DMS79 (cell line): ENCODE measurements around the gene MCCC1.
"Not testable (repeated sequence)": the region's sequence is repeated elsewhere in the genome, so short reads cannot be mapped to it uniquely, and the experiment has no call there.

Experiments
- DNase-seq: peaks from one replicate; lab custom pipeline; 2025; lab: John Stamatoyannopoulos, UW

MCCC1 gene

DNA sequence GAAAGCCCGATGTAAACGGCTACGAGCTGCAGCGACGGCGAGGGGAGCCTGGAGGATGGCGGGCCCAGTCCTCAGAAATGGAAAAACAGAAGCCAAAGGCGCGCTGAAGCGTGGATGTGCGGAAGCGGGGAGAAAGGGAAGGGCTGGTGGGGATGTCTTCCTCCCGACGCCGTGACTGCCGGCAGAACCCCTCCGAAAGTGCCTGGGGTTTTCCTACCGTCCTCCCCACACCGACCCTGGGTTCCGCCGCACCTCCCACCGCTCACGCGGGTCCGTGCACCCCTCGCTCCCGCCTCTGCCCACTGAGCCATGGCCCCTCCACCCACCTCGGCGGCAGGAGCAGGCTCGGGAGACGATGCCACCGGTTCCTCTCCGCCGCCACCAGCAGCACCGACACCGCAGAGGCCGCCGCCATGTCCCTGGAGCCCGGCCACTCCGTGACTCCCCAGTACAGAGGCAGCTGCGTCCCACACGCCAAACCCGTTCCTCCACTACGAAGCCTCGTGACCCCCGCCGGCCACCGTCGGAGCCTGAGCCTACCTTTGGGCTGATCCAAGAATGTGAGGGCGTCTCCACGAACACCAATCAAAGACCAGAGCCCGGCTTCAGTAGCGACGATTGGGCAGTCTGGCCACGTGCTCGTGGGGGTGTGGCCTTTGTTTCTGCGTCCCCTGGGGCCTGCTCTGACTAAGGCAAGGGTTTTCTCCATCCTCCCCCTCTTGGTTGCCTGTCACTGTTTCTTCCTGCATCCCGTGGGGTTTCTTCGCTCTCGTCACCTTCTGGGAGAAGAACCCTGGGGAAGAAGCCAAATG, at the start of gene MCCC1:
Gene MCCC1 (minus strand): TSS at position 471 of the 812 bp plus-strand sequence. CDS start 56 bp downstream, at position 415.
- DNase-seq = peak; percentile 93

DNA sequence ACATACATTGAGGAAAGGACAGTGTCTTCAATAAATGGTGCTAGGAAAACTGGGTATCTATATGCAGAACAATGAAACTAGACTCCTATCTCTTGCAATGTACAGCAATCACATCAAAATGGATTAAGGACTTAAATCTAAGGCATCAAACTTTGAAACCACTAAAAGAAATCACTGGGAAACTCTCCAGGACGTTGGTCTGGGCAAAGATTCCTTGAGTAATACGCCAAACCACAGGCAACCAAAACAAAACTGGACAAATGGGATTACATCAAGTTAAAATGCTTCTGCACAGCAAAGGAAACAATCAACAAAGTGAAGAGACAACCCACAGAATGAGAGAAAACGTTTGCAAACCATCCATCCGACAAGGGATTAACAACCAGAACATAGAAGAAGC, 48.8 kb upstream of the MCCC1 start:
- no peak for DNase-seq

GRCh38 chr3:183144363-183144762, 45.1 kb upstream of the MCCC1 start:
- DNase-seq = no peak

DNA sequence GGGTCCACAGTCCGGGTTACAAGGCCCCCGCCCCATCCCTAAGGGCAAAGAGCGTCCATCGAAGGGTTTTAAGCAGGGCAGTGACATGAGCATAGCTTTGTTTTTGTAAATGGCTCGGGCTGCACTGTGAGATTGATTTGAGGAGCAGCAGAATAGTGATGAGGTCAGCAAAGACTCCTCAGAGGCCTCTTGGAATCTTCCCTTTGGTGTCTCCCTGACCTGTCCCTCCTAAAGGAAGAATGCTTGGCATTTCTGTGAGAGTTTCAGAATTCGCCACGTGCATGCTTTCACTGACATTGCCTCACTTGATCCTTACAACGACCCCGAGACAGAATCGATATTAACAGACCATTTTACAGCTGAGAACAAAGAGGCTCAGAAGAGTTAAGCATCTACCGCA, 42.9 kb upstream of the MCCC1 start:
- DNase-seq = no peak

DNA sequence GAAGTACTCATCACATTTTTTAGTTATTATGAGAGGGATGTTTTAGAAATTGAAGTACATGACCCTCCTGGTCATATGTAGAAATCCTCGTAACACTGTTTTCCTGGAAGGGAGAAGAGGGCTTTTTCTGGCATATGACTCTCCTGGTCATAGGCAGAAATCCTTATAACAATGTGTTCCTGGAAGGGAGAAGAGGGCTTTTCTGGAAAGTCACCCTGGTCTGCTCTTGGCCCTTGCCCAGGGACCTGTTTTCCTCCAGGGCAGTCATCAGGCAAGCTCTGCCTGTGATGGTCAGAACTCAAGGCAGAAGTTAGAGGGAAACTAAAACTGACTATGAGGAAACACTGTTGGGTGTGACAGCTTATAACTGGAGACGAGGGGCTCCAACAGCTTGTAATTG, 35.5 kb upstream of the MCCC1 start:
- DNase-seq = no peak

DNA sequence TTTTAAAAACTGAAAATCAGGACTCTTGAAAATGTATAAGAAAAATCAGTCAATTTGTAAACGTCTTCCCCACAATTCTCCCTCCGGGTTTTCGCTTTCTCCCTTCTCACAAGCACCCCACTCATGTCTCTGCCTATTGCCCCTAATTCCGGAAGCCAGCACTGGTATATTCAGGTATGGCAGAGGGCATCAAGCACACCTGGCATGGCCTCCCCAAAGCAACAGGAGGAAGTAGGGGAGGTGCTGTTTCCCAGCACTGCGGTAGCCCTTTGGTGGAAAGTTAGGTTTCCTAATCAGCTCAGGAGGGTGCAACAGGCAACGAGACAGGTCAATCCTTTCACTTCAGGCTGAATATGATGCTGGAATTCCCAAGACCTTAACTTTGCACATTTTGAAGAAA, 33.1 kb upstream of the MCCC1 start:
- no peak for DNase-seq

GRCh38 chr3:183131735-183132134, 32.4 kb upstream of the MCCC1 start:
- no peak for DNase-seq

GRCh38 chr3:183131186-183131725, 32.0 kb upstream of the MCCC1 start:
- no peak for DNase-seq

DNA sequence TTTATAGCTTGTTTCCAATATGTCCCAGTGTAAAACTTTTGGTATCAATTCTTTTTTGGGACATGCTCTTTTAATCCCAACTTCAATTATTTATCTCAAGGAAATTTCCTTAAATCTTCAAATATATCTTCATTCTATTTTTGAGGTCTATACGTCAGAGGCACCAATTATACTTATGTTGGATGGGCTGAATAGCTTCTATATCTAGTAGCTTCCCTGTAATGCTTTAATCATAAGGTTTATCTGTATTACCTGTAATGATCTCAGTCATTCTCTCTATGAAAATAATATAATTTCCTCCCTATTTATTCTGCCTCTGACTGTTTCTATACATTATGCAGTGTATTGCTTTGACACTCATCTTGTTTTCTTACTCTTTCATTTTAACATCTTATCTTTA, 29.9 kb upstream of the MCCC1 start:
- no peak for DNase-seq

DNA sequence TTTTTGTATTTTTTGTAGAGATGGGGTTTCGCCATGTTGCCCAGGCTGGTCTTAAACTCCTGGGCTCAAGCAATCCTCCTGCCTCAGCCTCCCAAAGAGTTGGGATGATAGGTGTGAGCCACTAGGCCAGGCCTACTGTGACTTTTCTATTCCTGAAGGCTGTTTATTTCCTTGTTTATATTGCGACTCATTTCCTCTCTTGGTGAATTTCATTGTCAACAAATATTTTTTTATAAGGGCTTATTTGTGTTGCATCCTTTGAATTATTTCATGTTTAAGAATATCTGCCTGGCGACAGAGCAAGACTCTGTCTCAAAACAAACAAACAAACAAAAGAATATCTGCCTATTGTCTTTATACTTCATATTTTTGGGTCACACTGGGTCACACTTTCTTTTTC, 29.4 kb upstream of the MCCC1 start:
- no peak for DNase-seq

DNA sequence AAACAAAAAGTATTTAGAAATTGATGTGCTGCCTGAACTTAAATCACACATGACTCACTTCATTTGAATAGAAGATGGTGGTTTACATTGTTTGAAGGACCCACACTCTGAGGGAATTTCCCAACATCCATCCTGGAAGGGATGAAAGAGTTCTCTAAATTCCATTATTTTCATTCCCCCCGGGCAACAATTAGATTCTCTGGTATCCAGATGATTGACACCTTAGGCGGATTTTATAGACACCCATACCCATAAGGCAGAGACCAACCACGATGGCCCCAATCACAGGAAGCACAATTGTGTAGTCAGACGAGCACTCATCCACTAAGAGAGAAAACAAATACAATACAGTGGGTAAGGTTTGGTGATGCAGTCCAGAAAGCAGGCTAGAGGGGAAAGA, 24.6 kb upstream of the MCCC1 start:
- no peak for DNase-seq

DNA sequence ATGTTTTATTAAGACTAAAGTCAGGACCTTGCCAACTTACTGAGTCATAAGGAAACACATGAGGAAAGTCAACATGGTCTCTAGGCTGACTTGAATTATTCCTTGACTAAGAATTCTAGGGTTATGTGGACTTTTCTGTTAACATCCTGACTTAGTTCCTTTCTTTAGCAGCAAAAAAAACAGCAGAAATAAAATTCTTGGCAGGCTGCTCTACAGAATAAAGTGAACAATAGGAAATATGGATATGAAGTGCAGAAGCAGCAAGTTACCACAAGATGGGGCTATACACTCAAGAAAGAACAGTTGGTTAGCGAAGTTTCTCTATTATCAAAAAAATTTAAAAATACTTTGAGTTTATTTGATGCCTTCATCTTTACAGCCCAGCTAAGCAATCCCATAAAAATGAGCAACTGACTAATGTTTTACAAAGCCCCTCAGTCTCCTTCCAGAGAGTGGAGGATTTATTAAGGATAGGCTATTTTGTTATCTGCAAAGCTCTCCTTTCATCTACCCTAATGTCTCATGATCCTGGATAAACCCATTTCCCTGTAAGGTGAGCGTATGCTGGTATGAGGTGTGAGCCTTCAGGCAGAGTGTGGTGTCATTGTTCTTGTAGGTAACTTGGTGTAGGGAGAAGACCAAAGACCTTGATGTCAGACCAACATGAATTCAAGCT, 23.1 kb upstream of the MCCC1 start:
- peak; percentile 38 for DNase-seq

GRCh38 chr3:183120538-183121215, 21.4 kb upstream of the MCCC1 start:
- no peak for DNase-seq

DNA sequence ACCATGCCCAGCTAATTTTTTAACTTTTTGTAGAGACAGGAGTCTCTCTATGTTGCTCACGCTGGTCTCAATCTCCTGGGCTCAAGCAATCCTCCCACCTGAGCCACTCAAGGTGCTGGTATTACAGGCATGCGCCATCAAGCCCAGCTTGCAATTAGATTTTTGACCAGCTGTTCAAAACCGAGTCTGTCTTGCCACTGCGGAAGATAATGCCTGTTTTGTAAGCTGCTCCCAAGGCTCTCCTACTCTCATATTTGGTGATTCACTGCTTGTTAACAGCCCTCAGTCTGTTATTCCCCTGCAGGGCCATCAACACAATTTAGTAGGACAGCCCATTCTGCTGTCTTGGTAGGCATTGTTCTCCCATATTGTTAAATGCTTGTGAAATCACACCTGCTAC, 17.8 kb upstream of the MCCC1 start:
- no peak for DNase-seq

DNA sequence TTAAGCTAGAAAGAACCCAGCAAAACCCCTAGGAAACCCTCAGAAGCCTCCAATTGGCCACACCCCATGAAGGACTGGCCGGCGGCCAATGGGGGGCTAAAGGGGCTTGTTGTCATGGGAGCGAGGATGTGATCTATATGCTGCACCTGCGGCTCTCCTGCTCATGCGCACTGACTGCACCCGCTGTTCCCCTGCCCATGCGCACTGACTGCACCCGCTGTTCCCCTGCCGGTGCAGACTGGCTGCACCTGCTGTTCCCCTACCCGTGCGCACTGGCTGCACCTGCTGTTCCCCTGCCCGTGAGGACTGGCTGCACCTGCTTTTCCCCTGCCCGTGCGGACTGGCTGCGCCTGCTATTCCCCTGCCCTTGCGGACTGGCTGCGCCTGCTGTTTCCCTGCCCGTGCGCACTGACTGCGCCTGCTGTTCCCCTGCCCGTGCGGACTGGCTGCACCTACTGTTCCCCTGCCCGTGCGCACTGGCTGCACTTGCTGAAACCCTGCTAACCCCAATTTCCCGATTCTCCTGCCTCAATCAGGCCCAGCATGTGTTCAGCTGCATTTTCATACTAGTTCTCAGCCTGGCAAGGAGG, 16.8 kb upstream of the MCCC1 start:
- peak; percentile 97 for DNase-seq

GRCh38 chr3:183114384-183115178, 15.3 kb upstream of the MCCC1 start:
- peak; percentile 27 for DNase-seq

DNA sequence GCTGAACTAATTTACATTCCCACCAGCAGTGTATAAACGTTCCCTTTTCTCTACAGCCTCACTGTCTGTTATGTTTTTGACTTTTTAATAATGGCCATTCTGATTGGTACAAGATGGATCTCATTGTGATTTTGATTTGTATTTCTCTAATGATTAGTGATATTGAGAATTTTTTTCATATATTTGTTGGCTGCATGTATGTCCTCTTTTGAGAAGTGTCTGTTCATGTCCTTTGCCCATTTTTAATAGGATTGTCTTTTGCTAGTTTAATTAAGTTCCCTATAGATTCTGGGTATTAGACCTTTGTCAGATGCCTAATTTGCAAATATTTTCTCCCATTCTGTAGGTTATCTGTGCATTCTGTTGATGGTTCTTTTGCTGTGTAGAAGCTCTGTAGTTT, 10.6 kb upstream of the MCCC1 start:
- not testable (repeated sequence) for DNase-seq

DNA sequence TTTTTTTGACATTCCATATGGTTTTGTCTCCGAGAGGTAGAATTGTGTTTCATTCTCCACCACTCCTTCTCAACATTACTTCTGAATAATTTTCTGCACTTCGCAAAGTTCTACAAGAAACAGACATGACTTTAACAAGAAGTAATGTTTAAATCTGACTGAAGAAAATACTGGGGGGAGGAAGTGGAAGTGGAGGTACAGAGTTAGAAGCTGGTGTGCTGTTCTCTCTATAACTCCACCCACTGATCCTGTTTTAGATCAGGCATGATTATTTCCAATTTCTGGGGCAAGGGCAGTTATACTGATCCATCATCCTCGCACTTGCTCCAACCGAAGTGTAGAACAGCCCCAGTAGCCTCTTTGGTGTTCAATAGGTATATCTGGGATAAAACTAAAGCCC, 9.2 kb upstream of the MCCC1 start:
- no peak for DNase-seq

DNA sequence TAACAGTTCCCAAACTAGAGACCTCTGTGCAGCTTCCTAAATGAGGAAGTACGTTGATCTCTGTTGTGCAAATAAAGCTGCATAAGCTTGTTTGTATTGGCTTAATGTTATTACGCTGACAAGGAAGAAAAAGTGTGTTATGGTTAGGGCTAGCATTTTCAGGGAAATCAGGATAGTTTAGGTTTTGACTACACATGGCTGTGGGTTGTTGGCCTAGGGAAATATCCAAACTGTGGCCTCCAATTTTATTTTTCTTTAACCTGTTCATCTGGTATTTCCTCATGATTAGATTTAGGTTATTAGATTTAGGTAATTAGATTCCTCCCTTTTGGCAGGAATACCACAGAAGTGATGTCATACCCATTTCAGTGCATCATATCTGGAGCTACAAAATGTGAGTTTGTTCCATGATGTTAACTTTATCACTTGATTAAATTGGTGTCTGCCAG, 8.7 kb upstream of the MCCC1 start:
- no peak for DNase-seq

DNA sequence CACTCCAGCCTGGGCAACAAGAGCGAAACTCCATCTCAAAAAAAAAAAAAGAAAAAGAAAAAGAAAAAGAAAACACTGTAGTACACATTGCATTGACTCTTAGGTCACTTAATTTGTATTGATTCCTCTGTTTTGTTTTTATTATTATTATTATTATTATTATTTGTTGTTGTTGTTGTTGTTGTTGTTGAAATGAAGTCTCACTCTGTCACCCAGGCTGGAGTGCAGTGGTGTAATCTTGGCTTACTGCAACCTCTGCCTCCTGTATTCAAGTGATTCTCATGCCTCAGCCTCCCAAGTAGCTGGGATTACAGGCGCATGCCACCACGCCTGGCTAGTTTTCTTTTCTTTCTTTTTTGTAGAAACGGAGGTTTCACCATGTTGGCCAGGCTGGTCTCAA, 8.1 kb upstream of the MCCC1 start:
- not testable (repeated sequence) for DNase-seq

DNA sequence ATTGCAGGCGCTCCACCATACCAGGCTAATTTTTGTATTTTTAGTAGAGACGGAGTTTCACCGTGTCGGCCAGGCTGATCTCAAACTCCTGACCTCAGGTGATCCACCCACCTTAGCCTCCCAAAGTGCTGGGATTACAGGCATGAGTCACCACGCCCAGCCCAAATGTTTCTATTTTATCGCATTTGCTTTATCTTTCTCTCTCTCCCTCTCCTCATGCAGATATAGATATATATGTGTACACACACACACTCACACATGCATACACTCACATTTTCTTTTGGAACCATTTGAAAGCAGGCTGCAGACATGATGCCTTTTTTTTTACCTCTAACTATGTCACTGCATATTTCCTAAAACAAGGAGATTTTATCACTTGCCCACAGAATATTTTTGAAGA, 7.3 kb upstream of the MCCC1 start:
- DNase-seq = no peak
